DND-41 (cell line): Measurements from ENCODE around the gene FOXP1.

Experiments
- ATAC-seq: fragments of 200-7000 bp; cut with Tn5 transposase; 3 replicates; pipeline ENCODE4 v1.9.1; 2021; ENCODE audit warnings: low read depth; ENCODE audit not compliant: insufficient read depth
- DNase-seq: peaks from one replicate; pipeline ENCODE4 v3.0.0-alpha.2; 2020
- H2AFZ ChIP-seq: 2 replicates; pipeline ENCODE4 v1.6.0; 2012; ENCODE audit warnings: low read depth, low read length
- H3K27ac ChIP-seq: 2 replicates; pipeline ENCODE4 v1.5.1; 2012; ENCODE audit warnings: low read length, inconsistent platforms
- H3K27me3 ChIP-seq: fragments of 200-600 bp; sonication (generic); 2 replicates; pipeline ENCODE4 v1.6.0; 2012; ENCODE audit warnings: low read length, mild to moderate bottlenecking, inconsistent platforms; ENCODE audit not compliant: insufficient read depth, poor library complexity
- H3K36me3 ChIP-seq: 2 replicates; pipeline ENCODE4 v1.5.1; 2012; ENCODE audit warnings: low read length, inconsistent platforms; ENCODE audit not compliant: insufficient read depth
- H3K4me1 ChIP-seq: 2 replicates; pipeline ENCODE4 v1.5.1; 2012; ENCODE audit warnings: mild to moderate bottlenecking, low read length; ENCODE audit not compliant: insufficient read depth
- H3K4me2 ChIP-seq: 2 replicates; pipeline ENCODE4 v1.6.0; 2012; ENCODE audit warnings: mild to moderate bottlenecking, moderate library complexity, low read length, inconsistent platforms; ENCODE audit not compliant: insufficient read depth
- H3K4me3 ChIP-seq, 2 experiments: fragments of 200-600 bp in 1 of 2; shearing (Covaris generic) in 1 of 2; 2 replicates each; pipeline ENCODE4 v1.5.1; 2012 to 2016; ENCODE audit warnings: inconsistent platforms in 2 of 2, low read length in 2 of 2, mild to moderate bottlenecking in 2 of 2, low read depth in 1 of 2, moderate library complexity in 1 of 2
- H3K79me2 ChIP-seq: 2 replicates; pipeline ENCODE4 v1.6.0; 2012; ENCODE audit warnings: low read length, inconsistent platforms; ENCODE audit not compliant: insufficient read depth
- H3K9ac ChIP-seq: 2 replicates; pipeline ENCODE4 v1.6.0; 2012; ENCODE audit warnings: low read depth, mild to moderate bottlenecking, inconsistent platforms, low read length, moderate library complexity
- H3K9me3 ChIP-seq: 2 replicates; pipeline ENCODE4 v1.5.1; 2012; ENCODE audit warnings: low read length, moderate library complexity, mild to moderate bottlenecking, inconsistent platforms; ENCODE audit not compliant: insufficient read depth, severe bottlenecking
- H4K20me1 ChIP-seq: 2 replicates; pipeline ENCODE4 v1.6.0; 2012; ENCODE audit warnings: low read length; ENCODE audit not compliant: insufficient read depth
- EZH2 ChIP-seq: IDR thresholded peaks from 3 replicates; pipeline ENCODE4 v1.6.1; 2012; ENCODE audit warnings: borderline replicate concordance, low read depth, mild to moderate bottlenecking, moderate library complexity, low read length, inconsistent platforms; ENCODE audit not compliant: severe bottlenecking
- TF ChIP-seq, protein P1 (sequence below): IDR thresholded peaks from 2 replicates; pipeline ENCODE4 v1.5.1; 2012; ENCODE audit warnings: borderline replicate concordance, low read length, moderate library complexity, mild to moderate bottlenecking; ENCODE audit not compliant: poor library complexity, severe bottlenecking; ENCODE audit errors: extremely low read depth

FOXP1 gene

GRCh38 chr3:71062952-71063772, 520.4 kb downstream of the FOXP1 start:
- Histone ChIP-seq H3K4me2 (peak overlapping the region; percentile 79), H3K27ac (peak overlapping the region; percentile 78), H3K4me3 (peak overlapping the region; percentile 63 to 67; a peak in 3 of 4 replicates), H4K20me1 (peaks cover 47% of the 10 kb centered on the region), H2AFZ (no peak overlapping the region), H3K9ac (peak overlapping the region; percentile 59), H3K36me3 (no peaks in the 10 kb centered on the region), H3K4me1 (peaks cover 57% of the 10 kb centered on the region), H3K9me3 (no peaks in the 10 kb centered on the region), H3K27me3 (no peaks in the 10 kb centered on the region), H3K79me2 (peaks cover 82% of the 10 kb centered on the region)
- DNase-seq (no peak), ATAC-seq (no peak)
- no peak for TF ChIP-seq EZH2
- TF ChIP-seq, protein P1, sequence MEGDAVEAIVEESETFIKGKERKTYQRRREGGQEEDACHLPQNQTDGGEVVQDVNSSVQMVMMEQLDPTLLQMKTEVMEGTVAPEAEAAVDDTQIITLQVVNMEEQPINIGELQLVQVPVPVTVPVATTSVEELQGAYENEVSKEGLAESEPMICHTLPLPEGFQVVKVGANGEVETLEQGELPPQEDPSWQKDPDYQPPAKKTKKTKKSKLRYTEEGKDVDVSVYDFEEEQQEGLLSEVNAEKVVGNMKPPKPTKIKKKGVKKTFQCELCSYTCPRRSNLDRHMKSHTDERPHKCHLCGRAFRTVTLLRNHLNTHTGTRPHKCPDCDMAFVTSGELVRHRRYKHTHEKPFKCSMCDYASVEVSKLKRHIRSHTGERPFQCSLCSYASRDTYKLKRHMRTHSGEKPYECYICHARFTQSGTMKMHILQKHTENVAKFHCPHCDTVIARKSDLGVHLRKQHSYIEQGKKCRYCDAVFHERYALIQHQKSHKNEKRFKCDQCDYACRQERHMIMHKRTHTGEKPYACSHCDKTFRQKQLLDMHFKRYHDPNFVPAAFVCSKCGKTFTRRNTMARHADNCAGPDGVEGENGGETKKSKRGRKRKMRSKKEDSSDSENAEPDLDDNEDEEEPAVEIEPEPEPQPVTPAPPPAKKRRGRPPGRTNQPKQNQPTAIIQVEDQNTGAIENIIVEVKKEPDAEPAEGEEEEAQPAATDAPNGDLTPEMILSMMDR, result no peak

- Histone ChIP-seq H3K27me3 (no peaks in the 10 kb centered on the region), H4K20me1 (peaks cover 49% of the 10 kb centered on the region), H3K4me2 (peak overlapping the region; percentile 79), H3K9me3 (no peaks in the 10 kb centered on the region), H3K27ac (peak overlapping the region; percentile 78; the same call in 1 of the 2 replicates), H3K79me2 (peaks cover 88% of the 10 kb centered on the region), H3K9ac (peak overlapping the region; percentile 59; the same call in 1 of the 2 replicates), H3K4me3 (no peak overlapping the region), H3K36me3 (no peaks in the 10 kb centered on the region), H2AFZ (no peak overlapping the region), H3K4me1 (peaks cover 49% of the 10 kb centered on the region)
- no peak for ATAC-seq
- DNase-seq, result no peak
- TF ChIP-seq, protein P1, result no peak
These were observed 521.2 kb downstream of the FOXP1 start for GRCh38 chr3:71062037-71062932.

- peaks cover 95% of the 10 kb centered on the region for H3K79me2 ChIP-seq
- H3K4me1 ChIP-seq, result peaks cover 42% of the 10 kb centered on the region
- no peak for ATAC-seq
- no peak overlapping the region for H3K27ac ChIP-seq
- no peaks in the 10 kb centered on the region for H3K36me3 ChIP-seq
- H3K4me2 ChIP-seq, result no peak overlapping the region
- H3K9ac ChIP-seq, result no peak overlapping the region
- H3K9me3 ChIP-seq, result no peaks in the 10 kb centered on the region
- TF ChIP-seq, protein P1, result no peak
- TF ChIP-seq EZH2, result no peak
- H4K20me1 ChIP-seq, result peaks cover 48% of the 10 kb centered on the region
- H3K4me3 ChIP-seq, result no peak overlapping the region
- no peaks in the 10 kb centered on the region for H3K27me3 ChIP-seq
- DNase-seq, result no peak
- no peak overlapping the region for H2AFZ ChIP-seq
These were observed 521.9 kb downstream of the FOXP1 start for GRCh38 chr3:71061581-71061980.
